ENCODE measurements around the gene PIP4K2B. TPM values are rescaled to one million over a fixed set of nuclear protein-coding genes. Genes with fewer than 3 reads are reported as not detected.

Gene PIP4K2B
- total and polyA plus RNA-seq, 2 donors (not counting 1 experiment from before 2014, with no cell fraction given) = 24.0 to 42.9 TPM

GRCh38 chr17:38747463-38748148, 51.8 kb downstream of the PIP4K2B start:
- DNase-seq (peak; percentile 56), ATAC-seq (ENCODE audit: low read depth) (no peak)
- ChIA-PET POLR2A (interaction anchor here (0.6 kb wide), 1 partner anchor 47 kb away, joined by 5 read pairs; no protein-coding TSS in a partner anchor), CTCF (no interaction called here)
- Mint-ChIP-seq H3K4me3 (peak overlapping the region; percentile 92), H3K27me3 (peaks cover 33% of the 10 kb centered on the region), H3K9me3 (ENCODE audit: insufficient read depth) (no peaks in the 10 kb centered on the region), H3K27ac (peak overlapping the region; percentile 28), H3K4me1 (peaks cover 44% of the 10 kb centered on the region)
- intact Hi-C loops (cut with micrococcal nuclease) = loop anchor here (1.0 kb wide), 1 partner anchor 73 kb away; the partner anchor contains the start of gene EPOP
- no peak overlapping the region for H3K27ac ChIP-seq (ENCODE audit: low read length in 2 of 2)
- H3K9me3 ChIP-seq (ENCODE audit: control extremely low read depth in 1 of 3, control insufficient read depth in 2 of 3, insufficient read depth in 1 of 3, low read length in 2 of 3) = peaks cover 0 to 9% (median 0%) of the 10 kb centered on the region in 3 donors
- peak overlapping the region; percentile 18 to 65 (median 51) for H3K4me3 ChIP-seq (ENCODE audit: control extremely low read depth in 1 of 5, extremely low read depth in 1 of 5, insufficient read depth in 1 of 5, low read depth in 2 of 5, low read length in 4 of 5)
- H3K36me3 ChIP-seq (replicated peaks in 1 of 2; ENCODE audit: control extremely low read depth in 1 of 2, control insufficient read depth in 1 of 2, extremely low read depth in 1 of 2, insufficient read depth in 2 of 2, low read length in 1 of 2) = no peaks in the 10 kb centered on the region
- peaks cover 5% of the 10 kb centered on the region for H3K79me2 ChIP-seq (ENCODE audit: control insufficient read depth, insufficient read depth, low read length)
- TF ChIP-seq EZH2 (IDR thresholded peaks at IDR 0.05; ENCODE audit: borderline replicate concordance, insufficient read depth, low read depth, low read length, poor library complexity, severe bottlenecking) (peak; percentile 93), CTCF (IDR thresholded peaks at IDR 0.05) (no peak)
- peak overlapping the region; percentile 66 for H3K9ac ChIP-seq (ENCODE audit: low read length)
- WGBS (ENCODE audit: insufficient coverage) = under 1% methylated on average over 51 of the region's 64 CpGs
- peaks cover 0 to 50% (median 25%) of the 10 kb centered on the region in 4 experiments for H3K27me3 ChIP-seq (replicated peaks in 1 of 4; ENCODE audit: control extremely low read depth in 1 of 4, control insufficient read depth in 3 of 4, insufficient read depth in 4 of 4, low read length in 3 of 4)
- H2AFZ ChIP-seq (ENCODE audit: insufficient read depth, low read depth, low read length, poor library complexity, severe bottlenecking) = peak overlapping the region; percentile 53
- peaks cover 13% of the 10 kb centered on the region for H4K20me1 ChIP-seq (ENCODE audit: control insufficient read depth, insufficient read depth, low read length, poor library complexity, severe bottlenecking)
- H3K4me1 ChIP-seq (ENCODE audit: control insufficient read depth in 2 of 2, insufficient read depth in 2 of 2, low read length in 2 of 2) = peaks cover 58 to 67% of the 10 kb centered on the region in 2 donors
- H3K4me2 ChIP-seq (replicated peaks; ENCODE audit: low read depth, low read length, poor library complexity, severe bottlenecking) = peak overlapping the region; percentile 79

All from B cell (primary cell).